ENCODE data around the gene XXYLT1.
"Not testable (repeated sequence)": the region's sequence is repeated elsewhere in the genome, so short reads cannot be mapped to it uniquely, and the experiment has no call there.

Gene XXYLT1

GRCh38 chr3:195204360-195205163 lies 66.4 kb downstream of the XXYLT1 start:
- DNase-seq = peak; percentile 85

- DNase-seq = no peak
Observed at GRCh38 chr3:195203606-195204005, 67.4 kb downstream of the XXYLT1 start.

GRCh38 chr3:195201295-195201694 lies 69.7 kb downstream of the XXYLT1 start:
- DNase-seq = no peak

GRCh38 chr3:195200010-195200822 lies 70.7 kb downstream of the XXYLT1 start:
- no peak for DNase-seq

GRCh38 chr3:195198426-195199346 lies 72.3 kb downstream of the XXYLT1 start:
- DNase-seq = no peak

GRCh38 chr3:195197765-195198425 lies 73.1 kb downstream of the XXYLT1 start:
- no peak for DNase-seq

GRCh38 chr3:195196266-195196665 lies 74.7 kb downstream of the XXYLT1 start:
- DNase-seq = peak; percentile 35

- peak; percentile 95 for DNase-seq
Observed at GRCh38 chr3:195195321-195196209, 75.4 kb downstream of the XXYLT1 start.

GRCh38 chr3:195194559-195195206 lies 76.3 kb downstream of the XXYLT1 start:
- DNase-seq = peak; percentile 85

GRCh38 chr3:195191580-195191979 lies 79.4 kb downstream of the XXYLT1 start:
- DNase-seq = no peak

GRCh38 chr3:195189821-195190220 lies 81.1 kb downstream of the XXYLT1 start:
- DNase-seq = no peak

GRCh38 chr3:195188426-195188927 lies 82.5 kb downstream of the XXYLT1 start:
- DNase-seq = no peak

- no peak for DNase-seq
Observed at GRCh38 chr3:195187609-195188425, 83.1 kb downstream of the XXYLT1 start.

GRCh38 chr3:195186710-195187047 lies 84.3 kb downstream of the XXYLT1 start:
- DNase-seq = not testable (repeated sequence)

GRCh38 chr3:195186041-195186709 lies 84.8 kb downstream of the XXYLT1 start:
- no peak for DNase-seq

- no peak for DNase-seq
Observed at GRCh38 chr3:195185583-195185982, 85.4 kb downstream of the XXYLT1 start.

GRCh38 chr3:195184716-195185421 lies 86.1 kb downstream of the XXYLT1 start:
- no peak for DNase-seq

GRCh38 chr3:195183071-195183776 lies 87.7 kb downstream of the XXYLT1 start:
- no peak for DNase-seq
